GM18909 (cell line): Measurements from ENCODE around the gene GSTT4.
"Not testable (repeated sequence)": the region's sequence is repeated elsewhere in the genome, so short reads cannot be mapped to it uniquely, and the experiment has no call there.

Experiments
- ATAC-seq: cut with Tn5 transposase; IDR thresholded peaks from one replicate; pipeline ENCODE4 v1.9.1; 2021; ENCODE audit warnings: mild to moderate bottlenecking; ENCODE audit not compliant: unreplicated experiment, poor library complexity

The GSTT4 gene

GRCh38 chr22:24026056-24026455 lies 20.8 kb upstream of the GSTT4 start:
- no peak for ATAC-seq

GRCh38 chr22:24025475-24025874 lies 20.2 kb upstream of the GSTT4 start:
- no peak for ATAC-seq

GRCh38 chr22:24024354-24024753 lies 19.1 kb upstream of the GSTT4 start:
- ATAC-seq: no peak

GRCh38 chr22:24023204-24023789 lies 18.0 kb upstream of the GSTT4 start:
- ATAC-seq: no peak

- ATAC-seq: no peak
Observed at GRCh38 chr22:24021304-24021703, 16.1 kb upstream of the GSTT4 start.

GRCh38 chr22:24016156-24016555 lies 10.9 kb upstream of the GSTT4 start:
- no peak for ATAC-seq

GRCh38 chr22:24011735-24012068 lies 6.4 kb upstream of the GSTT4 start:
- no peak for ATAC-seq

- no peak for ATAC-seq
Observed at GRCh38 chr22:24010018-24010391, 4.8 kb upstream of the GSTT4 start.

GRCh38 chr22:24009227-24010017 lies 4.2 kb upstream of the GSTT4 start:
- no peak for ATAC-seq

GRCh38 chr22:24008381-24009226 lies 3.4 kb upstream of the GSTT4 start:
- ATAC-seq: no peak

- no peak for ATAC-seq
Observed at GRCh38 chr22:24008022-24008283, 2.7 kb upstream of the GSTT4 start.

- no peak for ATAC-seq
Observed at GRCh38 chr22:24007253-24008021, 2.2 kb upstream of the GSTT4 start.

- ATAC-seq: no peak
Observed at GRCh38 chr22:24006914-24007214, 1.6 kb upstream of the GSTT4 start.

- ATAC-seq: no peak
Observed at GRCh38 chr22:24006207-24006913, 1.1 kb upstream of the GSTT4 start.

- ATAC-seq: no peak
Observed at GRCh38 chr22:24003887-24004286, 1.4 kb downstream of the GSTT4 start.

- ATAC-seq: no peak
Observed at GRCh38 chr22:24002851-24003250, 2.4 kb downstream of the GSTT4 start.

- no peak for ATAC-seq
Observed at GRCh38 chr22:24002272-24002671, 3.0 kb downstream of the GSTT4 start.

GRCh38 chr22:24001314-24001713 lies 3.9 kb downstream of the GSTT4 start:
- no peak for ATAC-seq

- ATAC-seq: not testable (repeated sequence)
Observed at GRCh38 chr22:23999779-24000178, 5.5 kb downstream of the GSTT4 start.

GRCh38 chr22:23997092-23997491 lies 8.2 kb downstream of the GSTT4 start:
- no peak for ATAC-seq
